ENCODE results near the gene GJB2.

GJB2 gene

DNA sequence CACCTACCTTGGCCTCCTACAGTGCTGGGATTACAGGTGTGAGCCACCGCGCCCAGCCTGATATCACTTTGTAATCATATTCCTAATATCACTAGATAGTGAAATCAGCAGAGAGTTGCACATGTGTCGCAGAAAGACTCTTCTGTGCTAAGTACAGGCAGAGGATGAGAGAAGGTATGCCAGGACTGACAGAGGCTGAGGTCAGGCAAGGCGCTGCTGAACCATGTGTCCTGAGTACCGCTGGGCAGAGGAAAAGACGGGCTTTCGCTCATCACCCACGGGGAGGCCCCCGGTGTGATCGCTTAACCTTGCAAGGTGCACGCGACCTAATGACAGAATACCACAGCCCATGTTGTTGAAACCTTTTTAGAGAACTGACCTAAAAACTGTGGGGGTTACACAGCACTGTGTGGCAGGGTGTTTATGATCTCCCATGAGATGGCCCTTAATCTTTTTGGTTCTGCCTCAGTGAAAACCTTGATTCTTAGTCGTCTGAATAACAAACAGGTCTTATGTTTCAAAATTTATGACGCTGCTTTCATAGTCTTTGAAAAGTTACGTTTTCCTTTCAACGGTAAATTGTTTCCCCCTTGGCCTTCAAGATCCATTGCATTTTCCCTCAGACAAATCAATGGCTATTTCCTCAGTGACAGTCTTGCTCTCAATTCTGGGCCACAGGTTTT lies 44.1 kb downstream of the GJB2 start:
- Histone ChIP-seq H3K4me3 (ENCODE audit: insufficient read depth in 1 of 2, low read depth in 1 of 2, low read length in 2 of 2) (no peak overlapping the region), H3K18ac (ENCODE audit: low read depth in 1 of 2, low read length in 2 of 2) (no peak overlapping the region), H3K4me2 (ENCODE audit: low read length, poor library complexity, severe bottlenecking) (no peak overlapping the region), H3K79me1 (replicated peaks; ENCODE audit: low read length, poor library complexity, severe bottlenecking) (no peaks in the 10 kb centered on the region), H3K9ac (ENCODE audit: low read length) (no peak overlapping the region), H3K4me1 (ENCODE audit: control insufficient read depth, insufficient read depth, low read depth, low read length) (no peaks in the 10 kb centered on the region), H2BK120ac (ENCODE audit: low read depth, low read length) (no peak overlapping the region), H2BK15ac (ENCODE audit: low read depth, poor library complexity, severe bottlenecking) (no peak overlapping the region), H3K27me3 (ENCODE audit: control insufficient read depth in 1 of 2, insufficient read depth in 1 of 2, low read length in 2 of 2) (peaks cover 50 to 90% of the 10 kb centered on the region in 2 experiments), H4K91ac (ENCODE audit: low read length) (no peak overlapping the region), H2BK5ac (ENCODE audit: low read depth, low read length, poor library complexity, severe bottlenecking) (no peak overlapping the region), H2BK12ac (ENCODE audit: low read length in 2 of 2) (no peak overlapping the region), H2AK5ac (ENCODE audit: low read length, severe bottlenecking) (no peak overlapping the region), H4K8ac (ENCODE audit: low read length) (no peak overlapping the region), H3K4ac (ENCODE audit: low read depth in 1 of 2, low read length in 2 of 2) (no peak overlapping the region), H3K23ac (ENCODE audit: low read length in 2 of 2) (no peak overlapping the region), H2AFZ (ENCODE audit: low read depth, low read length) (no peak overlapping the region), H3K9me3 (ENCODE audit: control insufficient read depth, low read length) (no peaks in the 10 kb centered on the region), H3K14ac (ENCODE audit: low read length in 2 of 2) (no peak overlapping the region), H3K36me3 (ENCODE audit: control insufficient read depth in 1 of 2, insufficient read depth in 2 of 2, low read depth in 1 of 2, low read length in 2 of 2) (no peaks in the 10 kb centered on the region), H3K27ac (ENCODE audit: low read length, poor library complexity, severe bottlenecking) (no peak overlapping the region)
- no peak for DNase-seq
- 92% methylated on average over 14 of the region's 16 CpGs for WGBS

DNA sequence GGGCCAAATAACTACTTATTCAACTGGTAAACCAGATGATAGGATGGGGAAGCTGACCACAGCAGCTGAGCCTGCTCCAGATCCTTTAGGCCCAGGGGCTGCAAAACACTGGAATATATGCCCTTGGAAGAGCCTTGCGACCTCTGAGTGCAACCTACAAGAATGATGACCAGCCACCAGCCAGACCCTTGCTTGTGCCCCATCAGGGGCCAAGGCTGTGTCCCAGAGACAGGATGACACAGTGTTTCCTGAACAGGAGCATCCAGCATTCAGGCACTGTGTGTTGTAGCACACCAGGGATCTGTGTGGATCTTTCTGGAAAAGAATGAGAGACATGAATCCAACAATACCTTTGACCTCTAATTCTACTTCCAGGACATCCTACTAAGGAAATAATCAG lies 46.4 kb downstream of the GJB2 start:
- no peak overlapping the region for H2BK5ac ChIP-seq (ENCODE audit: low read depth, low read length, poor library complexity, severe bottlenecking)
- H3K27ac ChIP-seq (ENCODE audit: low read length, poor library complexity, severe bottlenecking) = no peak overlapping the region
- no peaks in the 10 kb centered on the region for H3K9me3 ChIP-seq (ENCODE audit: control insufficient read depth, low read length)
- H3K4me3 ChIP-seq (ENCODE audit: insufficient read depth in 1 of 2, low read depth in 1 of 2, low read length in 2 of 2) = no peak overlapping the region
- H3K4ac ChIP-seq (ENCODE audit: low read depth in 1 of 2, low read length in 2 of 2) = no peak overlapping the region
- H3K4me1 ChIP-seq (ENCODE audit: control insufficient read depth, insufficient read depth, low read depth, low read length) = no peaks in the 10 kb centered on the region
- H2AK5ac ChIP-seq (ENCODE audit: low read length, severe bottlenecking) = no peak overlapping the region
- no peak overlapping the region for H3K14ac ChIP-seq (ENCODE audit: low read length in 2 of 2)
- WGBS = 100% methylated on average over 1 of the region's 1 CpG
- H3K9ac ChIP-seq (ENCODE audit: low read length) = no peak overlapping the region
- DNase-seq = no peak
- no peaks in the 10 kb centered on the region for H3K79me1 ChIP-seq (replicated peaks; ENCODE audit: low read length, poor library complexity, severe bottlenecking)
- no peak overlapping the region for H3K18ac ChIP-seq (ENCODE audit: low read depth in 1 of 2, low read length in 2 of 2)
- no peak overlapping the region for H2AFZ ChIP-seq (ENCODE audit: low read depth, low read length)
- peaks cover 49 to 99% of the 10 kb centered on the region in 2 experiments for H3K27me3 ChIP-seq (ENCODE audit: control insufficient read depth in 1 of 2, insufficient read depth in 1 of 2, low read length in 2 of 2)
- H3K36me3 ChIP-seq (ENCODE audit: control insufficient read depth in 1 of 2, insufficient read depth in 2 of 2, low read depth in 1 of 2, low read length in 2 of 2) = no peaks in the 10 kb centered on the region
- no peak overlapping the region for H4K8ac ChIP-seq (ENCODE audit: low read length)
- no peak overlapping the region for H2BK15ac ChIP-seq (ENCODE audit: low read depth, poor library complexity, severe bottlenecking)
- H2BK120ac ChIP-seq (ENCODE audit: low read depth, low read length) = no peak overlapping the region
- H2BK12ac ChIP-seq (ENCODE audit: low read length in 2 of 2) = no peak overlapping the region
- H4K91ac ChIP-seq (ENCODE audit: low read length) = no peak overlapping the region
- H3K4me2 ChIP-seq (ENCODE audit: low read length, poor library complexity, severe bottlenecking) = no peak overlapping the region
- H3K23ac ChIP-seq (ENCODE audit: low read length in 2 of 2) = no peak overlapping the region

DNA sequence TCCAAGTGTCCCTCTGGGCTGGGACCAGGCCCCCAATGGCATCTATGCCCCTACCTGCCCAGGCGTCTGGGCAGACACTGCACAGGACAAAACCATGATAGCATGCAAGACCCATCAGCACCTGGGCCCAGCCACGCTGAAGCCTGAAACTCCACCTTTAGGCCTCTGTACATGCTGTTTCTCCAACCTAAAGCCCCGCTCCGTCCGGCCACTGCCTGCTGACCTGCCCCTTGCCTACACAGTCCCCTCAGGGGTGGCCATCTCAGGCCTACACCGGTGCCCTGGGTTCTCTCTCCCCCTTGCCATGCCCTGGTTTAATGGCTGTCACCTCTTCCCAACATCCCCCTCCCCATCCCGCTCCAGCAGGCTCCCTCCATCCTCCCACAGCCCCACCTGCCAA lies 47.2 kb downstream of the GJB2 start:
- Histone ChIP-seq H4K91ac (ENCODE audit: low read length) (no peak overlapping the region), H3K4me3 (ENCODE audit: insufficient read depth in 1 of 2, low read depth in 1 of 2, low read length in 2 of 2) (no peak overlapping the region), H2BK120ac (ENCODE audit: low read depth, low read length) (no peak overlapping the region), H3K4ac (ENCODE audit: low read depth in 1 of 2, low read length in 2 of 2) (no peak overlapping the region), H3K79me1 (replicated peaks; ENCODE audit: low read length, poor library complexity, severe bottlenecking) (no peaks in the 10 kb centered on the region), H3K4me1 (ENCODE audit: control insufficient read depth, insufficient read depth, low read depth, low read length) (no peaks in the 10 kb centered on the region), H3K4me2 (ENCODE audit: low read length, poor library complexity, severe bottlenecking) (no peak overlapping the region), H2AK5ac (ENCODE audit: low read length, severe bottlenecking) (no peak overlapping the region), H2BK5ac (ENCODE audit: low read depth, low read length, poor library complexity, severe bottlenecking) (no peak overlapping the region), H3K9ac (ENCODE audit: low read length) (no peak overlapping the region), H2BK15ac (ENCODE audit: low read depth, poor library complexity, severe bottlenecking) (no peak overlapping the region), H2BK12ac (ENCODE audit: low read length in 2 of 2) (no peak overlapping the region), H3K23ac (ENCODE audit: low read length in 2 of 2) (no peak overlapping the region), H3K36me3 (ENCODE audit: control insufficient read depth in 1 of 2, insufficient read depth in 2 of 2, low read depth in 1 of 2, low read length in 2 of 2) (no peaks in the 10 kb centered on the region), H3K18ac (ENCODE audit: low read depth in 1 of 2, low read length in 2 of 2) (no peak overlapping the region), H2AFZ (ENCODE audit: low read depth, low read length) (no peak overlapping the region), H3K9me3 (ENCODE audit: control insufficient read depth, low read length) (no peaks in the 10 kb centered on the region), H4K8ac (ENCODE audit: low read length) (no peak overlapping the region), H3K27me3 (ENCODE audit: control insufficient read depth in 1 of 2, insufficient read depth in 1 of 2, low read length in 2 of 2) (peaks cover 47 to 99% of the 10 kb centered on the region in 2 experiments), H3K27ac (ENCODE audit: low read length, poor library complexity, severe bottlenecking) (no peak overlapping the region), H3K14ac (ENCODE audit: low read length in 2 of 2) (no peak overlapping the region)
- 73% methylated on average over 7 of the region's 7 CpGs for WGBS
- no peak for DNase-seq

DNA sequence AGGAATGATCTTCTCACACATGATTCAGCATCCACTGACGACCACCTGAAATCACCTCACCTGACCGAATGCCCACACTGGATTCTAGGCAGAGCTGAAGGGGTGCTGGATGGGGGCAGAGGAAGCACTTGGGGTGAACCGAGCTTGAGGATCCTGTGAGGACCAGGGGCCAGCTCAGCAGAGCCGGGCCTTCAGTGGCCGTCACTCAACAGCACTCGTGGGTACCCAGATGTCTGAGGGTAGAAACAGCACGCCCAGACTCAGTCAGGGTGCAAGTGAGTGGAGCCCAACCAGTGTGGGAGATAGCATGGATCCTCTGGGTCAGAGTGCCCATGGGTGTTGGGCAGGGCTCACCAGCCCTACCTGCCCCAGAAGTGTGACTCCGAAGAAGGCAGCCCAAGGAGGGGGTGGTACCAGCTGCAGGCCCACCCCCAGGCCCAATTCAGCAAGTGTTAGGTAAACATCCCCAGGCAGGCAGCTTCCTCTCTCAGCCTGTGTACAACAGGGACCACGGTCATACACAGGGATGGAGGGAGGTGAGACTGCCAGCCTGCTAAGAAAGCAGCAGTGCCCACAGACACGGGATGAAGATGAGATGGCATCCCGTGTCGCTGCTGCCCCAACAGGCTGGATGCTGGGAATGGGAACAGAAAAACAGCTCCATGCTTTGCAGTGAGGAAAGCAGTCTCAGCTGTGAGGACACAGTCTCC lies 48.4 kb downstream of the GJB2 start:
- Histone ChIP-seq H4K91ac (ENCODE audit: low read length) (no peak overlapping the region), H3K4me2 (ENCODE audit: low read length, poor library complexity, severe bottlenecking) (no peak overlapping the region), H2AFZ (ENCODE audit: low read depth, low read length) (no peak overlapping the region), H3K18ac (ENCODE audit: low read depth in 1 of 2, low read length in 2 of 2) (no peak overlapping the region), H3K27ac (ENCODE audit: low read length, poor library complexity, severe bottlenecking) (no peak overlapping the region), H2BK5ac (ENCODE audit: low read depth, low read length, poor library complexity, severe bottlenecking) (no peak overlapping the region), H3K4me1 (ENCODE audit: control insufficient read depth, insufficient read depth, low read depth, low read length) (no peaks in the 10 kb centered on the region), H2BK120ac (ENCODE audit: low read depth, low read length) (no peak overlapping the region), H3K14ac (ENCODE audit: low read length in 2 of 2) (no peak overlapping the region), H3K4ac (ENCODE audit: low read depth in 1 of 2, low read length in 2 of 2) (peak overlapping the region in 1 of 2 experiments; percentile 37), H3K27me3 (ENCODE audit: control insufficient read depth in 1 of 2, insufficient read depth in 1 of 2, low read length in 2 of 2) (peaks cover 41 to 99% of the 10 kb centered on the region in 2 experiments), H3K9ac (ENCODE audit: low read length) (no peak overlapping the region), H2BK15ac (ENCODE audit: low read depth, poor library complexity, severe bottlenecking) (no peak overlapping the region), H3K9me3 (ENCODE audit: control insufficient read depth, low read length) (no peaks in the 10 kb centered on the region), H4K8ac (ENCODE audit: low read length) (no peak overlapping the region), H2BK12ac (ENCODE audit: low read length in 2 of 2) (no peak overlapping the region), H3K4me3 (ENCODE audit: insufficient read depth in 1 of 2, low read depth in 1 of 2, low read length in 2 of 2) (no peak overlapping the region), H2AK5ac (ENCODE audit: low read length, severe bottlenecking) (no peak overlapping the region), H3K23ac (ENCODE audit: low read length in 2 of 2) (no peak overlapping the region), H3K79me1 (replicated peaks; ENCODE audit: low read length, poor library complexity, severe bottlenecking) (no peaks in the 10 kb centered on the region), H3K36me3 (ENCODE audit: control insufficient read depth in 1 of 2, insufficient read depth in 2 of 2, low read depth in 1 of 2, low read length in 2 of 2) (no peaks in the 10 kb centered on the region)
- 89% methylated on average over 12 of the region's 12 CpGs for WGBS
- DNase-seq = no peak
